ENCODE data around the gene USP4. TPM values are rescaled to one million over a fixed set of nuclear protein-coding genes. Genes with fewer than 3 reads are reported as not detected.
"Not testable (repeated sequence)": the region's sequence is repeated elsewhere in the genome, so short reads cannot be mapped to it uniquely, and the experiment has no call there.

The USP4 gene
- total RNA-seq, 5 donors from 2014 or later (not counting 1 experiment from before 2014, with no cell fraction given) = 101 to 107 (median 103) TPM

- ATAC-seq (replicated peaks in 1 of 4) = peak; percentile 4 to 48 (median 13)
- Histone ChIP-seq H3K4me3 (ENCODE audit: control insufficient read depth in 1 of 2, extremely low read depth in 1 of 2, low read length in 1 of 2) (peak overlapping the region; percentile 64 to 77), H3K36me3 (ENCODE audit: control insufficient read depth in 2 of 2, extremely low read depth in 1 of 2, insufficient read depth in 1 of 2, low read length in 1 of 2) (peaks cover 15 to 26% of the 10 kb centered on the region in 2 donors), H3K4me1 (ENCODE audit: control insufficient read depth in 1 of 2, extremely low read depth in 1 of 2, insufficient read depth in 2 of 2, low read length in 2 of 2) (peaks cover 7 to 33% of the 10 kb centered on the region in 2 experiments), H3K27ac (ENCODE audit: low read length) (peak overlapping the region; percentile 78)
- WGBS (ENCODE audit: insufficient coverage) = no CpG with 5 or more reads among the region's 10 CpGs
- H3K9me3 ChIP-seq; H3K27me3 ChIP-seq (replicated peaks in 1 of 2; ENCODE audit: control insufficient read depth in 2 of 2, extremely low read depth in 1 of 2, insufficient read depth in 2 of 2, low read length in 1 of 2); H3K9me3 Mint-ChIP-seq; H3K27me3 Mint-ChIP-seq: not testable (repeated sequence)
- peak in 24 of 35 experiments; percentile 6 to 54 (median 24) for DNase-seq
- Mint-ChIP-seq H3K36me3 (peaks cover 27% of the 10 kb centered on the region), H3K27ac (peak overlapping the region; percentile 93 to 95), H3K4me3 (peak overlapping the region; percentile 87 to 98 (median 95)), H3K4me1 (peaks cover 24 to 42% (median 30%) of the 10 kb centered on the region in 3 donors)
- ChIA-PET POLR2A (interaction anchor here (0.6 to 0.9 kb wide), 2 partner anchors 17 to 23 kb away, joined by 4 to 5 read pairs; partner anchors contain the start of gene USP4 (in 1 of the 2)), CTCF (interaction anchor here (0.6 to 3.3 kb wide), 2 partner anchors 17 to 30 kb away, joined by 6 to 13 read pairs; partner anchors contain the start of gene USP4 (in 1 of the 2))
Measured at GRCh38 chr3:49357095-49357442, 17.2 kb upstream of the USP4 start.

GRCh38 chr3:49352890-49353421 is 13.1 kb upstream of the USP4 start:
- DNase-seq = no peak
- ATAC-seq (replicated peaks in 1 of 4) = no peak
- H3K27me3 ChIP-seq (replicated peaks in 1 of 2; ENCODE audit: control insufficient read depth in 2 of 2, extremely low read depth in 1 of 2, insufficient read depth in 2 of 2, low read length in 1 of 2) = no peaks in the 10 kb centered on the region
- Mint-ChIP-seq H3K36me3 (peaks cover 9% of the 10 kb centered on the region), H3K27ac (peak overlapping the region; percentile 42 to 54), H3K9me3 (no peaks in the 10 kb centered on the region), H3K27me3 (no peaks in the 10 kb centered on the region), H3K4me1 (peaks cover 18 to 37% (median 26%) of the 10 kb centered on the region in 3 donors), H3K4me3 (no peak overlapping the region)
- CTCF ChIA-PET = interaction anchor here (0.9 to 2.2 kb wide), 2 partner anchors 12 to 13 kb away, joined by 4 to 11 read pairs; partner anchors contain the start of gene USP4 (in 1 of the 2)
- H3K4me3 ChIP-seq (ENCODE audit: control insufficient read depth in 1 of 2, extremely low read depth in 1 of 2, low read length in 1 of 2) = no peak overlapping the region
- H3K36me3 ChIP-seq (ENCODE audit: control insufficient read depth in 2 of 2, extremely low read depth in 1 of 2, insufficient read depth in 1 of 2, low read length in 1 of 2) = peaks cover 0 to 6% of the 10 kb centered on the region in 2 donors
- POLR2A ChIA-PET = interaction anchor here in 1 of 2 donors (0.6 kb wide), 1 partner anchor 30 kb away, joined by 8 read pairs; no protein-coding TSS in a partner anchor
- peaks cover 7 to 27% of the 10 kb centered on the region in 2 experiments for H3K4me1 ChIP-seq (ENCODE audit: control insufficient read depth in 1 of 2, extremely low read depth in 1 of 2, insufficient read depth in 2 of 2, low read length in 2 of 2)
- WGBS (ENCODE audit: insufficient coverage) = 81% methylated on average over 4 of the region's 5 CpGs
- no peaks in the 10 kb centered on the region for H3K9me3 ChIP-seq
- H3K27ac ChIP-seq (ENCODE audit: low read length) = no peak overlapping the region

GRCh38 chr3:49352281-49352680 is 12.4 kb upstream of the USP4 start:
- ATAC-seq (replicated peaks in 1 of 4) = no peak
- no peak for DNase-seq
- H3K9me3 ChIP-seq = no peaks in the 10 kb centered on the region
- peaks cover 6% of the 10 kb centered on the region for H3K36me3 Mint-ChIP-seq
- no peaks in the 10 kb centered on the region for H3K27me3 Mint-ChIP-seq
- H3K27ac ChIP-seq (ENCODE audit: low read length) = peak overlapping the region; percentile 2
- H3K27ac Mint-ChIP-seq = peak overlapping the region; percentile 11 to 44
- peaks cover 7 to 22% of the 10 kb centered on the region in 2 experiments for H3K4me1 ChIP-seq (ENCODE audit: control insufficient read depth in 1 of 2, extremely low read depth in 1 of 2, insufficient read depth in 2 of 2, low read length in 2 of 2)
- H3K4me1 Mint-ChIP-seq = peaks cover 15 to 32% (median 23%) of the 10 kb centered on the region in 3 donors
- no peaks in the 10 kb centered on the region for H3K9me3 Mint-ChIP-seq
- ChIA-PET POLR2A (interaction anchor here in 1 of 2 donors (0.7 kb wide), 1 partner anchor 1137 kb away, joined by 4 read pairs; no protein-coding TSS in a partner anchor), CTCF (interaction anchor here in 1 of 2 donors (2.2 kb wide), 1 partner anchor 12 kb away, joined by 11 read pairs; the partner anchor contains the start of gene USP4)
- no peaks in the 10 kb centered on the region for H3K27me3 ChIP-seq (replicated peaks in 1 of 2; ENCODE audit: control insufficient read depth in 2 of 2, extremely low read depth in 1 of 2, insufficient read depth in 2 of 2, low read length in 1 of 2)
- WGBS (ENCODE audit: insufficient coverage) = no CpG with 5 or more reads among the region's 2 CpGs
- no peak overlapping the region for H3K4me3 Mint-ChIP-seq
- H3K36me3 ChIP-seq (ENCODE audit: control insufficient read depth in 2 of 2, extremely low read depth in 1 of 2, insufficient read depth in 1 of 2, low read length in 1 of 2) = peaks cover 0 to 6% of the 10 kb centered on the region in 2 donors
- H3K4me3 ChIP-seq (ENCODE audit: control insufficient read depth in 1 of 2, extremely low read depth in 1 of 2, low read length in 1 of 2) = no peak overlapping the region

GRCh38 chr3:49351521-49352011 is 11.7 kb upstream of the USP4 start:
- DNase-seq (no peak), ATAC-seq (replicated peaks in 1 of 4) (no peak)
- ChIA-PET POLR2A (interaction anchor here in 1 of 2 donors (0.7 kb wide), 1 partner anchor 1138 kb away, joined by 4 read pairs; no protein-coding TSS in a partner anchor), CTCF (interaction anchor here in 1 of 2 donors (2.2 kb wide), 1 partner anchor 11 kb away, joined by 11 read pairs; the partner anchor contains the start of gene USP4)
- Mint-ChIP-seq H3K27me3 (no peaks in the 10 kb centered on the region), H3K36me3 (peaks cover 5% of the 10 kb centered on the region), H3K27ac (peak overlapping the region; percentile 40 to 53), H3K4me1 (peaks cover 13 to 29% (median 18%) of the 10 kb centered on the region in 3 donors), H3K4me3 (no peak overlapping the region), H3K9me3 (no peaks in the 10 kb centered on the region)
- Histone ChIP-seq H3K27ac (ENCODE audit: low read length) (no peak overlapping the region), H3K4me1 (ENCODE audit: control insufficient read depth in 1 of 2, extremely low read depth in 1 of 2, insufficient read depth in 2 of 2, low read length in 2 of 2) (peaks cover 3 to 15% of the 10 kb centered on the region in 2 experiments), H3K36me3 (ENCODE audit: control insufficient read depth in 2 of 2, extremely low read depth in 1 of 2, insufficient read depth in 1 of 2, low read length in 1 of 2) (peaks cover 0 to 6% of the 10 kb centered on the region in 2 donors), H3K9me3 (no peaks in the 10 kb centered on the region), H3K4me3 (ENCODE audit: control insufficient read depth in 1 of 2, extremely low read depth in 1 of 2, low read length in 1 of 2) (no peak overlapping the region), H3K27me3 (replicated peaks in 1 of 2; ENCODE audit: control insufficient read depth in 2 of 2, extremely low read depth in 1 of 2, insufficient read depth in 2 of 2, low read length in 1 of 2) (no peaks in the 10 kb centered on the region)
- WGBS (ENCODE audit: insufficient coverage) = 20% methylated on average over 1 of the region's 1 CpG

GRCh38 chr3:49349348-49350114 is 9.7 kb upstream of the USP4 start:
- no peaks in the 10 kb centered on the region for H3K9me3 Mint-ChIP-seq
- ChIA-PET CTCF (no interaction called here), POLR2A (interaction anchor here in 1 of 2 donors (0.7 kb wide), 1 partner anchor 17 kb away, joined by 4 read pairs; no protein-coding TSS in a partner anchor)
- no peak overlapping the region for H3K4me3 Mint-ChIP-seq
- 75% methylated on average over 1 of the region's 3 CpGs for WGBS (ENCODE audit: insufficient coverage)
- no peak for DNase-seq
- H3K4me3 ChIP-seq (ENCODE audit: control insufficient read depth in 1 of 2, extremely low read depth in 1 of 2, low read length in 1 of 2) = no peak overlapping the region
- no peaks in the 10 kb centered on the region for H3K27me3 Mint-ChIP-seq
- no peaks in the 10 kb centered on the region for H3K9me3 ChIP-seq
- H3K27ac Mint-ChIP-seq = no peak overlapping the region
- ATAC-seq (replicated peaks in 1 of 4) = no peak
- H3K27me3 ChIP-seq (replicated peaks in 1 of 2; ENCODE audit: control insufficient read depth in 2 of 2, extremely low read depth in 1 of 2, insufficient read depth in 2 of 2, low read length in 1 of 2) = no peaks in the 10 kb centered on the region
- H3K36me3 ChIP-seq (ENCODE audit: control insufficient read depth in 2 of 2, extremely low read depth in 1 of 2, insufficient read depth in 1 of 2, low read length in 1 of 2) = no peaks in the 10 kb centered on the region
- H3K36me3 Mint-ChIP-seq = no peaks in the 10 kb centered on the region
- peaks cover 2 to 13% of the 10 kb centered on the region in 2 experiments for H3K4me1 ChIP-seq (ENCODE audit: control insufficient read depth in 1 of 2, extremely low read depth in 1 of 2, insufficient read depth in 2 of 2, low read length in 2 of 2)
- no peak overlapping the region for H3K27ac ChIP-seq (ENCODE audit: low read length)
- H3K4me1 Mint-ChIP-seq = peaks cover 14 to 27% (median 15%) of the 10 kb centered on the region in 3 donors

GRCh38 chr3:49348361-49348760 is 8.5 kb upstream of the USP4 start:
- not testable (repeated sequence) for H3K9me3 Mint-ChIP-seq; H3K27ac Mint-ChIP-seq; H3K27ac ChIP-seq (ENCODE audit: low read length); H3K4me3 ChIP-seq (ENCODE audit: control insufficient read depth in 1 of 2, extremely low read depth in 1 of 2, low read length in 1 of 2); H3K4me3 Mint-ChIP-seq; H3K9me3 ChIP-seq; H3K36me3 ChIP-seq (ENCODE audit: control insufficient read depth in 2 of 2, extremely low read depth in 1 of 2, insufficient read depth in 1 of 2, low read length in 1 of 2); H3K27me3 ChIP-seq (replicated peaks in 1 of 2; ENCODE audit: control insufficient read depth in 2 of 2, extremely low read depth in 1 of 2, insufficient read depth in 2 of 2, low read length in 1 of 2); DNase-seq; H3K27me3 Mint-ChIP-seq; H3K36me3 Mint-ChIP-seq; ATAC-seq (replicated peaks in 1 of 4)
- H3K4me1 ChIP-seq (ENCODE audit: control insufficient read depth in 1 of 2, extremely low read depth in 1 of 2, insufficient read depth in 2 of 2, low read length in 2 of 2) = peaks cover 2 to 15% of the 10 kb centered on the region in 2 experiments
- WGBS (ENCODE audit: insufficient coverage) = no CpG with 5 or more reads among the region's 12 CpGs
- peaks cover 14 to 26% (median 15%) of the 10 kb centered on the region in 3 donors for H3K4me1 Mint-ChIP-seq
- CTCF ChIA-PET = interaction anchor here in 1 of 2 donors (1.6 kb wide), 1 partner anchor 8 kb away, joined by 4 read pairs; no protein-coding TSS in a partner anchor
- POLR2A ChIA-PET = interaction anchor here in 1 of 2 donors (0.6 kb wide), 1 partner anchor 16 kb away, joined by 5 read pairs; no protein-coding TSS in a partner anchor
